HG02763 (cell line): ENCODE results near the gene SERINC2.

ENCODE experiments used
- ATAC-seq: cut with Tn5 transposase; IDR thresholded peaks from one replicate; pipeline ENCODE4 v1.9.1; 2021; ENCODE audit warnings: mild to moderate bottlenecking, moderate library complexity; ENCODE audit not compliant: unreplicated experiment

SERINC2 gene

GRCh38 chr1:31412205-31412604 lies 808 bp upstream of the SERINC2 start:
- no peak for ATAC-seq

- no peak for ATAC-seq
These were observed 490 bp downstream of the SERINC2 start for GRCh38 chr1:31413405-31414001.

- no peak for ATAC-seq
These were observed 2.0 kb downstream of the SERINC2 start for GRCh38 chr1:31414980-31415370.

- ATAC-seq, result no peak
These were observed 2.6 kb downstream of the SERINC2 start for GRCh38 chr1:31415658-31416057.

GRCh38 chr1:31416101-31416736 lies 3.2 kb downstream of the SERINC2 start:
- ATAC-seq, result no peak

GRCh38 chr1:31417148-31417547 lies 4.1 kb downstream of the SERINC2 start:
- ATAC-seq, result no peak

GRCh38 chr1:31418626-31419323 lies 5.8 kb downstream of the SERINC2 start:
- ATAC-seq, result no peak

GRCh38 chr1:31420716-31421115 lies 7.7 kb downstream of the SERINC2 start:
- ATAC-seq, result no peak

- ATAC-seq, result no peak
These were observed 8.5 kb downstream of the SERINC2 start for GRCh38 chr1:31421371-31422040.

- no peak for ATAC-seq
These were observed 9.7 kb downstream of the SERINC2 start for GRCh38 chr1:31422505-31423319.

GRCh38 chr1:31423418-31423947 lies 10.5 kb downstream of the SERINC2 start:
- peak; percentile 75 for ATAC-seq

GRCh38 chr1:31424568-31424967 lies 11.6 kb downstream of the SERINC2 start:
- ATAC-seq, result no peak

GRCh38 chr1:31425301-31426081 lies 12.5 kb downstream of the SERINC2 start:
- ATAC-seq, result no peak

- no peak for ATAC-seq
These were observed 13.4 kb downstream of the SERINC2 start for GRCh38 chr1:31426249-31426922.

GRCh38 chr1:31427322-31427721 lies 14.3 kb downstream of the SERINC2 start:
- ATAC-seq, result no peak

GRCh38 chr1:31428436-31429221 lies 15.6 kb downstream of the SERINC2 start:
- no peak for ATAC-seq

- no peak for ATAC-seq
These were observed 16.6 kb downstream of the SERINC2 start for GRCh38 chr1:31429583-31429982.
